Mesenchymal stem cell (in vitro differentiated cells and primary cell): ENCODE measurements around the gene ACOT11.
"Not testable (repeated sequence)": the region's sequence is repeated elsewhere in the genome, so short reads cannot be mapped to it uniquely, and the experiment has no call there.

Experiments used
- DNase-seq: peaks from one replicate; pipeline ENCODE4 v3.0.0-alpha.2; 2013
- H2AFZ ChIP-seq: one replicate; pipeline ENCODE4 v1.6.1; 2013; ENCODE audit warnings: low read depth, mild to moderate bottlenecking, control low read depth, inconsistent platforms, low read length, moderate library complexity
- H2AK5ac ChIP-seq: 2 replicates; pipeline ENCODE4 v1.6.1; 2013; ENCODE audit warnings: low read length, moderate library complexity, mild to moderate bottlenecking, inconsistent platforms; ENCODE audit not compliant: severe bottlenecking
- H2BK120ac ChIP-seq: one replicate; pipeline ENCODE4 v1.6.1; 2013; ENCODE audit warnings: low read depth, mild to moderate bottlenecking, inconsistent platforms, low read length, moderate library complexity
- H2BK12ac ChIP-seq, 2 experiments: one replicate each; pipeline ENCODE4 v1.6.1; 2013; ENCODE audit warnings: inconsistent platforms in 2 of 2, low read length in 2 of 2, mild to moderate bottlenecking in 2 of 2, moderate library complexity in 2 of 2, control low read depth in 1 of 2
- H2BK15ac ChIP-seq: one replicate; pipeline ENCODE4 v1.6.1; 2013; ENCODE audit warnings: mild to moderate bottlenecking, low read depth, inconsistent platforms; ENCODE audit not compliant: poor library complexity, severe bottlenecking
- H2BK5ac ChIP-seq: 2 replicates; pipeline ENCODE4 v1.6.1; 2013; ENCODE audit warnings: low read depth, mild to moderate bottlenecking, low read length, control low read depth, inconsistent platforms; ENCODE audit not compliant: poor library complexity, severe bottlenecking
- H3K14ac ChIP-seq, 2 experiments: one replicate each; pipeline ENCODE4 v1.6.1; 2013; ENCODE audit warnings: inconsistent platforms in 2 of 2, low read length in 2 of 2, control low read depth in 1 of 2, mild to moderate bottlenecking in 1 of 2, moderate library complexity in 1 of 2
- H3K18ac ChIP-seq, 2 experiments: one replicate each; pipeline ENCODE4 v1.6.1; 2013; ENCODE audit warnings: inconsistent platforms in 2 of 2, low read length in 2 of 2, control low read depth in 1 of 2, low read depth in 1 of 2, mild to moderate bottlenecking in 1 of 2
- H3K23ac ChIP-seq, 2 experiments: one replicate each; pipeline ENCODE4 v1.6.1; 2013; ENCODE audit warnings: inconsistent platforms in 2 of 2, low read length in 2 of 2, mild to moderate bottlenecking in 2 of 2, moderate library complexity in 2 of 2, control low read depth in 1 of 2
- H3K27ac ChIP-seq: 2 replicates; pipeline ENCODE4 v1.5.1; 2013; ENCODE audit warnings: mild to moderate bottlenecking, moderate library complexity, low read length, control low read depth, inconsistent platforms; ENCODE audit not compliant: poor library complexity, severe bottlenecking
- H3K27me3 ChIP-seq, 2 experiments: 2 replicates each; pipeline versions ENCODE4 v1.6.1 to v1.7.0; 2013; ENCODE audit warnings: low read length in 2 of 2, mild to moderate bottlenecking in 2 of 2, moderate library complexity in 2 of 2, control low read depth in 1 of 2, inconsistent platforms in 1 of 2; ENCODE audit not compliant: control insufficient read depth in 1 of 2, insufficient read depth in 1 of 2
- H3K36me3 ChIP-seq, 2 experiments: 2 replicates each; pipeline versions ENCODE4 v1.6.1 to v1.7.0; 2013; ENCODE audit warnings: low read length in 2 of 2, control low read depth in 1 of 2, inconsistent platforms in 1 of 2, low read depth in 1 of 2, mild to moderate bottlenecking in 1 of 2; ENCODE audit not compliant: insufficient read depth in 2 of 2, control insufficient read depth in 1 of 2
- H3K4ac ChIP-seq, 2 experiments: one replicate each; pipeline ENCODE4 v1.6.1; 2013; ENCODE audit warnings: inconsistent platforms in 2 of 2, low read length in 2 of 2, mild to moderate bottlenecking in 2 of 2, moderate library complexity in 2 of 2, control low read depth in 1 of 2, low read depth in 1 of 2
- H3K4me1 ChIP-seq: 2 replicates; pipeline ENCODE4 v1.6.1; 2013; ENCODE audit warnings: low read depth, low read length, control low read depth; ENCODE audit not compliant: control insufficient read depth, insufficient read depth
- H3K4me2 ChIP-seq: 2 replicates; pipeline ENCODE4 v1.6.1; 2013; ENCODE audit warnings: low read length, mild to moderate bottlenecking, inconsistent platforms; ENCODE audit not compliant: poor library complexity, severe bottlenecking
- H3K4me3 ChIP-seq, 2 experiments: 2 replicates each; pipeline versions ENCODE4 v1.5.1 to v1.7.0; 2013; ENCODE audit warnings: low read length in 2 of 2, mild to moderate bottlenecking in 2 of 2, control low read depth in 1 of 2, low read depth in 1 of 2; ENCODE audit not compliant: insufficient read depth in 1 of 2
- H3K79me1 ChIP-seq: replicated peaks from 2 replicates; pipeline ENCODE4 v1.6.1; 2013; ENCODE audit warnings: mild to moderate bottlenecking, control low read depth, low read length, inconsistent platforms; ENCODE audit not compliant: poor library complexity, severe bottlenecking
- H3K9ac ChIP-seq: 2 replicates; pipeline ENCODE4 v1.7.0; 2013; ENCODE audit warnings: mild to moderate bottlenecking, low read length, moderate library complexity
- H3K9me3 ChIP-seq: 2 replicates; pipeline ENCODE4 v1.7.0; 2013; ENCODE audit warnings: mild to moderate bottlenecking, low read length; ENCODE audit not compliant: control insufficient read depth
- H4K8ac ChIP-seq: one replicate; pipeline ENCODE4 v1.6.1; 2013; ENCODE audit warnings: inconsistent platforms, mild to moderate bottlenecking, low read length, moderate library complexity
- H4K91ac ChIP-seq: one replicate; pipeline ENCODE4 v1.6.1; 2013; ENCODE audit warnings: mild to moderate bottlenecking, low read length, inconsistent platforms
- WGBS: methylation state at CpG from one replicate; pipeline ENCODE4 v1.1.7; 2013; ENCODE audit warnings: mixed read lengths; 5-methylcytosine and 5-hydroxymethylcytosine counted together

Gene ACOT11

GRCh38 chr1:54636461-54637446, 88.7 kb downstream of the ACOT11 start:
- H4K91ac ChIP-seq, H2BK5ac ChIP-seq, H3K4me2 ChIP-seq, H2BK12ac ChIP-seq, H3K14ac ChIP-seq, H3K23ac ChIP-seq, H3K27ac ChIP-seq, H3K9me3 ChIP-seq, H2BK120ac ChIP-seq, H3K9ac ChIP-seq, H3K36me3 ChIP-seq, H3K18ac ChIP-seq, H2BK15ac ChIP-seq, H3K4me3 ChIP-seq, H3K79me1 ChIP-seq, DNase-seq, H3K4me1 ChIP-seq, H4K8ac ChIP-seq, H3K4ac ChIP-seq, H2AFZ ChIP-seq, H2AK5ac ChIP-seq: not testable (repeated sequence)
- WGBS = 81% methylated on average over 10 of the region's 14 CpGs
- H3K27me3 ChIP-seq = peaks cover 11 to 17% of the 10 kb centered on the region in 2 experiments

- Histone ChIP-seq H2BK120ac (no peak overlapping the region), H3K23ac (no peak overlapping the region), H3K27ac (no peak overlapping the region), H3K4me3 (no peak overlapping the region), H2AFZ (no peak overlapping the region), H2BK15ac (no peak overlapping the region), H3K9ac (no peak overlapping the region), H2AK5ac (no peak overlapping the region), H3K4me1 (no peaks in the 10 kb centered on the region), H3K9me3 (peaks cover 28% of the 10 kb centered on the region), H3K79me1 (no peaks in the 10 kb centered on the region), H2BK5ac (no peak overlapping the region), H3K4ac (no peak overlapping the region), H3K27me3 (peaks cover 12 to 17% of the 10 kb centered on the region in 2 experiments), H2BK12ac (no peak overlapping the region), H3K14ac (no peak overlapping the region), H4K91ac (no peak overlapping the region), H4K8ac (no peak overlapping the region), H3K18ac (no peak overlapping the region), H3K36me3 (no peaks in the 10 kb centered on the region), H3K4me2 (no peak overlapping the region)
- no peak for DNase-seq
- 73% methylated on average over 4 of the region's 4 CpGs for WGBS
Observed at GRCh38 chr1:54640361-54640760, 92.3 kb downstream of the ACOT11 start.

- H3K4me3 ChIP-seq = no peak within 1 kb of the TSS
- DNase-seq = no peak
- H3K4me1 ChIP-seq = peaks cover 2% of the 10 kb centered on the region
- no peak within 1 kb of the TSS for H2AK5ac ChIP-seq
- no peak within 1 kb of the TSS for H3K27ac ChIP-seq
- H3K18ac ChIP-seq = no peak within 1 kb of the TSS
- H3K36me3 ChIP-seq = no peaks in the 10 kb centered on the region
- H4K8ac ChIP-seq = no peak within 1 kb of the TSS
- no peak within 1 kb of the TSS for H2BK15ac ChIP-seq
- no peak within 1 kb of the TSS for H3K4ac ChIP-seq
- H3K79me1 ChIP-seq = no peaks in the 10 kb centered on the region
- H2BK12ac ChIP-seq = no peak within 1 kb of the TSS
- H2BK120ac ChIP-seq = no peak within 1 kb of the TSS
- no peak within 1 kb of the TSS for H3K14ac ChIP-seq
- H3K4me2 ChIP-seq = no peak within 1 kb of the TSS
- H3K23ac ChIP-seq = no peak within 1 kb of the TSS
- H2AFZ ChIP-seq = no peak within 1 kb of the TSS
- no peak within 1 kb of the TSS for H4K91ac ChIP-seq
- H3K9me3 ChIP-seq = peaks cover 28% of the 10 kb centered on the region
- H3K27me3 ChIP-seq = peaks cover 12 to 20% of the 10 kb centered on the region in 2 experiments
- WGBS = 65% methylated on average over 3 of the region's 8 CpGs
- no peak within 1 kb of the TSS for H3K9ac ChIP-seq
- no peak within 1 kb of the TSS for H2BK5ac ChIP-seq
Observed at GRCh38 chr1:54640863-54641836, 93.1 kb downstream of the ACOT11 start, which contains the start of gene MROH7. TSS of gene MROH7 (plus strand) at chr1:54641786. CDS start at chr1:54652927, 11,141 bp downstream.

- H3K9me3 ChIP-seq = peaks cover 28% of the 10 kb centered on the region
- H3K27me3 ChIP-seq = peaks cover 12 to 21% of the 10 kb centered on the region in 2 experiments
- no peak overlapping the region for H2BK5ac ChIP-seq
- no peak overlapping the region for H3K14ac ChIP-seq
- no peak overlapping the region for H2AFZ ChIP-seq
- H3K4me1 ChIP-seq = peaks cover 2% of the 10 kb centered on the region
- H3K36me3 ChIP-seq = no peaks in the 10 kb centered on the region
- DNase-seq = no peak
- H2AK5ac ChIP-seq = no peak overlapping the region
- H3K18ac ChIP-seq = no peak overlapping the region
- no peak overlapping the region for H3K27ac ChIP-seq
- H4K91ac ChIP-seq = no peak overlapping the region
- H3K4ac ChIP-seq = no peak overlapping the region
- H3K4me3 ChIP-seq = no peak overlapping the region
- no peak overlapping the region for H4K8ac ChIP-seq
- no peak overlapping the region for H2BK12ac ChIP-seq
- no peak overlapping the region for H3K9ac ChIP-seq
- H3K79me1 ChIP-seq = no peaks in the 10 kb centered on the region
- H2BK120ac ChIP-seq = no peak overlapping the region
- no peak overlapping the region for H3K23ac ChIP-seq
- no peak overlapping the region for H2BK15ac ChIP-seq
- no peak overlapping the region for H3K4me2 ChIP-seq
Observed at GRCh38 chr1:54643736-54644135, 95.7 kb downstream of the ACOT11 start.
